ENCODE results near the gene TUBA1A.
"Not testable (repeated sequence)": the region's sequence is repeated elsewhere in the genome, so short reads cannot be mapped to it uniquely, and the experiment has no call there.

The TUBA1A gene

GRCh38 chr12:49146406-49146805 lies 42.5 kb downstream of the TUBA1A start:
- no peak for DNase-seq

- no peak for DNase-seq
These were observed 44.5 kb downstream of the TUBA1A start for GRCh38 chr12:49144384-49144783.

GRCh38 chr12:49138999-49139398 lies 49.9 kb downstream of the TUBA1A start:
- DNase-seq = no peak

- no peak for DNase-seq
These were observed 50.3 kb downstream of the TUBA1A start for GRCh38 chr12:49138587-49138986.

GRCh38 chr12:49137476-49137875 lies 51.4 kb downstream of the TUBA1A start:
- no peak for DNase-seq

- DNase-seq = not testable (repeated sequence)
These were observed 51.9 kb downstream of the TUBA1A start for GRCh38 chr12:49136997-49137396.

All from right forelimb (tissue), 1 donor.